Retinal pigment epithelial cell (primary cell): ENCODE results near the gene PTPRH.
A peak's percentile ranks its signal among the peaks of the same experiment; 100 is the strongest.

ENCODE experiments used
- DNase-seq: peaks from one replicate; pipeline ENCODE4 v3.0.0-alpha.2; 2010; ENCODE audit warnings: low read depth
- H3K4me3 ChIP-seq: 2 replicates; pipeline ENCODE4 v1.5.1; 2011; ENCODE audit warnings: mild to moderate bottlenecking, low read length, control low read depth, moderate library complexity
- TF ChIP-seq, protein P1 (sequence below): conservative IDR thresholded peaks from 2 replicates; pipeline ENCODE4 v1.5.1; 2011; ENCODE audit warnings: low read depth, low read length, control low read depth, inconsistent platforms

Gene PTPRH

DNA sequence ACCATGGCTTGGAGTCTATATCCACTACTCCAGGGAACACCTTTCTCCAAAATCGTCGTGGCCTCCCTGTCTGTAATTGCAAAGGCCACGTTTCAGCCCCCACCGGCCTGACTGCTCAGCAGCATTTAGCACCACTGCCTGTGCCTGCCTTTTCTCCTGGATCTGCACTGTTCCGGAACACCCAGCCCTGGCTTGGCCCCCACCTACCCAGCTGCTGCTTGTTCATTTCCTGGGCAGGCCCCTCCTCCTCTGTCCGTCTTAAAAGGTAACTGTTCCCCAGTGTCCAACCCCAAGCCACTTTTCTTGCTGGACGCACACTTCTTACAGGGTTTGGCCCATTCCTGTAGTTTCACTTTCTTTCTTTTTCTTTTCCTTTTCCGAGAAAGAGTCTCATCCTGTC, 20.7 kb downstream of the PTPRH start:
- no peak overlapping the region for H3K4me3 ChIP-seq
- no peak for DNase-seq
- TF ChIP-seq, protein P1, sequence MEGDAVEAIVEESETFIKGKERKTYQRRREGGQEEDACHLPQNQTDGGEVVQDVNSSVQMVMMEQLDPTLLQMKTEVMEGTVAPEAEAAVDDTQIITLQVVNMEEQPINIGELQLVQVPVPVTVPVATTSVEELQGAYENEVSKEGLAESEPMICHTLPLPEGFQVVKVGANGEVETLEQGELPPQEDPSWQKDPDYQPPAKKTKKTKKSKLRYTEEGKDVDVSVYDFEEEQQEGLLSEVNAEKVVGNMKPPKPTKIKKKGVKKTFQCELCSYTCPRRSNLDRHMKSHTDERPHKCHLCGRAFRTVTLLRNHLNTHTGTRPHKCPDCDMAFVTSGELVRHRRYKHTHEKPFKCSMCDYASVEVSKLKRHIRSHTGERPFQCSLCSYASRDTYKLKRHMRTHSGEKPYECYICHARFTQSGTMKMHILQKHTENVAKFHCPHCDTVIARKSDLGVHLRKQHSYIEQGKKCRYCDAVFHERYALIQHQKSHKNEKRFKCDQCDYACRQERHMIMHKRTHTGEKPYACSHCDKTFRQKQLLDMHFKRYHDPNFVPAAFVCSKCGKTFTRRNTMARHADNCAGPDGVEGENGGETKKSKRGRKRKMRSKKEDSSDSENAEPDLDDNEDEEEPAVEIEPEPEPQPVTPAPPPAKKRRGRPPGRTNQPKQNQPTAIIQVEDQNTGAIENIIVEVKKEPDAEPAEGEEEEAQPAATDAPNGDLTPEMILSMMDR, result no peak

DNA sequence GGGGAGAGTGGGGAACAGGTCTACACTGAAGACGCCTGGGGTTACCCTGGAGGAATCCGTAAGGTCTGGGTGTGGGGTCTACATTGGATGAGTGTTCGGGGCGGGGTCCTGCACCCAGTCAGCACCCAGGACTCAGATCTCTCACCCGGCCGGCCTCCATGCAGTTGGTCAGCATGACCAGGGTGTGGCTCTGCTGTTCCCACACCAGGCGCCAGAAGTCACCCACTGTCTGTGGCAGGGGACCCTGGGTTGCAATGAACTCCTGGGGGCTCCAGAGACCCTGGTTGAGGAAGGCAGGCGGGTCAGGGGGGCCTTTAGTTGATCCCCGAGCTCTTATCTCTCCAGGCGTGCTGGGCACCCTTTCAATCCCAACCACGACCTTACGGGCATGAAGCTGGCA, 23.2 kb downstream of the PTPRH start:
- DNase-seq, result no peak
- no peak overlapping the region for H3K4me3 ChIP-seq
- TF ChIP-seq, protein P1, result no peak

DNA sequence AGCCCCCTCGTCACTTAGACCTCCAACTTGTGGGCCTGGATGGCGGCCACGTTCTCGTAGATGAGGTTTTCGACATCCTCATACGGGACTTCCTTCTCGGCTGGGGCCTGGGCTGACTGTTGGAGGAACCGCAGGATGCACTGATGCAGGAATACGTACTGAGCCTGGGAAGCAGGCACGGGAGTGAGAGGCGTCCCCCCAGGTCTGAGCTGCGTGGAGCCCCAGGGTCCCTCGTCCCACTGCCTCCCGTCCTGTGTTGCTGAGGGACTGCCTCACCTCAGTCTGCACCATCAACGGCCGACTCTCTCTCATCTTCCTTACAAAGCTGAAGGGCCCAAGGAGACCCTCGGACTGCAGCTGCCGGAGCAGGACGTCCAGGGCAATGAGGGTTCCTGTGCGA, 27.6 kb downstream of the PTPRH start:
- H3K4me3 ChIP-seq, result no peak overlapping the region
- no peak for DNase-seq
- TF ChIP-seq, protein P1, result no peak

DNA sequence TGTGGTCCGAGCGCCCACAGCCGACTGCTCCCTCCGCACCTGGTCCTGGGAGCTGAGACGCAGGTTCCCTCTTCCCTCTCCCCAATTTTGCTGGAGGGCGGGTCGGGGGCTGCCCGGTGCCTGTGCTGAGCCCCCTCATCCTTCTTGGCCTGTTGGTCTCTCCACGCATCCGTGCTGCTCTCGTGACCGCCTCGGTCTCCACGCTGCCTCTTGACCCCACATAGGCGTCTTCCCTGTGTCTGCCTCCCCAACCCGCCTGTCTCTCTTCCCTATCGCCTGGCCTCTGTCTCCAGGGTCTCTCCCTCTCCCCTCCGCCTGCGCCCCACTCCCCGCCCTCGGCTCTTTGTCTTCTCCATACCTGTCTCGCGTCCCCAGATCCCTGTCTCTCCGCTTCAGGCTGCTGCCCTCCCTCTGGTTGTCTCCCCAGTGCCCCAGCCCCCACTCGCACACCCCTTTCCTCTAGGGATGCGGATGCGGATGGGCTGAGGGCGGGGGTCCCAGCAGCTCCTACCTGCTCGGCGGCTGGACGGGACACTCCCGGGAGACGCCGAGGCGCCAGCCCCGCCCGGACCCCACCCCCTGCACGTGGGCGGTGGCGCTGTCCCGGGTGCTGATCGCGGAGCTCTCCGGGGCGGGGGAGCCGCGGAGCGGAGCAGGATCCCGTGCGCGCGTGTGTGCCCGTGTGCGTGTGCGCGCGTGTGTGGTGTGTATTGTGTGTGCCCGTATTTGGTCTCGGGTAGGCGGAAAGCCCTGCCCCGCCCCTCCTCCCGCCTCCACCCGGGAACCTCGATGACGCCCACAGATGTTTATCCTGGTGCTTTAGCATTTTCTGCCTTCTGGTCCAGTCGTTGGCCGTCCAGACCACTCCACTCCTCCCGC, 29.5 kb downstream of the PTPRH start, which contains the start of gene SYT5:
TSS of gene SYT5 (minus strand) at position 684 of the 879 bp plus-strand sequence. CDS start 1,248 bp downstream, outside the sequence.
- TF ChIP-seq, protein P1, result no peak
- no peak for DNase-seq
- H3K4me3 ChIP-seq, result peak within 1 kb of the TSS; percentile 52

DNA sequence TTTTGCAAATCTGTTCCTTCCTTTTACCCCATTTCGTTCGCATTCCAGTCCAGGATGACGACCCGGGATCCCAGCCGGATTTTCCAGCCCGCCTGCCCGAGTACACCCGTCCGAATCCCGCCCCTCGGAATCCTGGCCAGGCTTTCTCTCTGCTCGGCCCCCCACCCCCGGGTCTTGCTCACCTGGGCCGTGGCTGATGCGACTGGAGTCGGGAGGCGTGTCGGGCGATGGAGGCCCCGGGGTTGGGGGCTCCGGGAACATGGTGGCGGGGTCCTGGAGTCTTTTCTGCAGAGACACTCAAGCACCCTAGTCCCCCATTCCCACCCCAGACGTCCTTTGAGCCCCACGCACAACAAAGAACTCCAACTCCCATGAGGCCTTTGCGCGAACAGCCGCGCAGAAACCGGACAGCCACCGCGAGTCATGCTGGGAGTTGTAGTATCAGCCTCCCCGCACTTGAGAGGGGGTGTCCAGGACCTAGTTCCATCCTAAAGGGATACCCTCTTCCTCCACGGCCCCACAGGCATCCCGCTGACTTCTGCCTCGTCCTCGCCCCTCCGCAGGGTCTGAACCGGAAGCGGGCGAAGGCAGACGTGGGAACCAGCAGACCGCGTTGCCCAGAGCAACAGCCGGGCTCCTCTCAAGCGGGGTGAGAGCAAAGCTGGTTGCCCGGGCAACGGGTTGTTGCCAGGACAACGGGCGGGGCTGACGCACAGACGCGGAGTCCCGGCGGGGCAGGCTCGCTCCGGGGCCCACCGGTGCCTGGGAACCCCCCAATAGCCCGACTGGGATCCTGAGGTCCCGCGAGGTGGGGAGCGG, 30.3 kb downstream of the PTPRH start:
- TF ChIP-seq, protein P1, result no peak
- peak overlapping the region; percentile 52 for H3K4me3 ChIP-seq
- no peak for DNase-seq

DNA sequence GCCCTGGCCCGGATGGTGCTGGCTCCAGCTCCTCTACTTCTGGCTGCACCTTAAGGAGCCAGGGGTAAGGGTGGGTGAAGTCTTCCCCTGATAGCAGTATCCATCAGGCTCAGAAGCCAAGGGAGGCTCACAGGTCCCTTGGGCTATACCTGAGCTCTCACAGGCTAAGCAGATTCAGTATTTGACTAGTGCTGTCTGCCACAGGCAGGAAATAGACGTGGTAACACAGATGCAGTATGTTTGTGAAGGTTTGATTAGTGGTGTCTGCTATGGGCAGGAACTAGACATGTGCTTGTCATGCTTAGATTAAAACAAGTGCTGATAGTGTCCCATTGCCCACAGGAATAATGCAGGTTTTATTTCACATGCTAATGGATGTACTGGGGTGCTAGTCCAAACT, 33.2 kb downstream of the PTPRH start:
- TF ChIP-seq, protein P1, result no peak
- no peak overlapping the region for H3K4me3 ChIP-seq
- DNase-seq, result no peak
